Measurements from ENCODE around the gene WDFY2.
"Not testable (repeated sequence)": the region's sequence is repeated elsewhere in the genome, so short reads cannot be mapped to it uniquely, and the experiment has no call there.

Gene WDFY2

GRCh38 chr13:51632591-51633362 lies 48.5 kb downstream of the WDFY2 start:
- peak; percentile 60 for DNase-seq

- DNase-seq: peak; percentile 13
Observed at GRCh38 chr13:51635137-51635878, 51.0 kb downstream of the WDFY2 start.

- no peak for DNase-seq
Observed at GRCh38 chr13:51636349-51636890, 52.2 kb downstream of the WDFY2 start.

GRCh38 chr13:51637852-51638215 lies 53.6 kb downstream of the WDFY2 start:
- no peak for DNase-seq

- no peak for DNase-seq
Observed at GRCh38 chr13:51638216-51638871, 54.1 kb downstream of the WDFY2 start.

GRCh38 chr13:51639171-51639570 lies 54.9 kb downstream of the WDFY2 start:
- DNase-seq: no peak

- not testable (repeated sequence) for DNase-seq
Observed at GRCh38 chr13:51640696-51641095, 56.4 kb downstream of the WDFY2 start.

GRCh38 chr13:51643105-51643881 lies 59.0 kb downstream of the WDFY2 start:
- DNase-seq: peak; percentile 52

- DNase-seq: peak; percentile 31
Observed at GRCh38 chr13:51643882-51644281, 59.6 kb downstream of the WDFY2 start.

GRCh38 chr13:51644654-51645053 lies 60.4 kb downstream of the WDFY2 start:
- DNase-seq: peak; percentile 44

- DNase-seq: peak; percentile 82
Observed at GRCh38 chr13:51645154-51645650, 60.9 kb downstream of the WDFY2 start.

- peak; percentile 10 for DNase-seq
Observed at GRCh38 chr13:51645761-51646670, 61.8 kb downstream of the WDFY2 start.

GRCh38 chr13:51647067-51647466 lies 62.8 kb downstream of the WDFY2 start:
- peak; percentile 11 for DNase-seq

- not testable (repeated sequence) for DNase-seq
Observed at GRCh38 chr13:51652193-51652592, 67.9 kb downstream of the WDFY2 start.

- DNase-seq: no peak
Observed at GRCh38 chr13:51659276-51660127, 75.2 kb downstream of the WDFY2 start.

GRCh38 chr13:51660813-51661212 lies 76.6 kb downstream of the WDFY2 start:
- no peak for DNase-seq

- no peak for DNase-seq
Observed at GRCh38 chr13:51663973-51664957, 80.0 kb downstream of the WDFY2 start.

GRCh38 chr13:51665456-51665855 lies 81.2 kb downstream of the WDFY2 start:
- no peak for DNase-seq

- DNase-seq: no peak
Observed at GRCh38 chr13:51666374-51666773, 82.1 kb downstream of the WDFY2 start.

Measured in inflammatory macrophage treated with lipopolysaccharide for 4 hours (primary cell).